GM12891 (cell line): ENCODE data around the gene SLC4A8.

Source experiments
- PAX5 ChIP-seq: IDR thresholded peaks from 2 replicates; pipeline ENCODE4 v1.6.1; 2011; ENCODE audit warnings: low read length, moderate library complexity, mild to moderate bottlenecking; ENCODE audit not compliant: insufficient read depth, severe bottlenecking
- POLR2A ChIP-seq: IDR thresholded peaks from 2 replicates; pipeline ENCODE4 v1.6.1; 2011; ENCODE audit warnings: low read depth, low read length, control low read depth
- POLR2AphosphoS5 ChIP-seq: IDR thresholded peaks from 2 replicates; pipeline ENCODE4 v1.6.1; 2011; ENCODE audit warnings: low read depth, low read length, control low read depth
- POU2F2 ChIP-seq: IDR thresholded peaks from 2 replicates; pipeline ENCODE4 v1.6.1; 2011; ENCODE audit warnings: low read depth, mild to moderate bottlenecking, control low read depth, low read length, moderate library complexity
- SPI1 ChIP-seq: IDR thresholded peaks from 2 replicates; pipeline ENCODE4 v1.6.1; 2011; ENCODE audit warnings: low read depth, low read length, control low read depth
- TAF1 ChIP-seq: IDR thresholded peaks from 2 replicates; pipeline ENCODE4 v1.6.1; 2011; ENCODE audit warnings: low read depth, low read length, control low read depth

DNA sequence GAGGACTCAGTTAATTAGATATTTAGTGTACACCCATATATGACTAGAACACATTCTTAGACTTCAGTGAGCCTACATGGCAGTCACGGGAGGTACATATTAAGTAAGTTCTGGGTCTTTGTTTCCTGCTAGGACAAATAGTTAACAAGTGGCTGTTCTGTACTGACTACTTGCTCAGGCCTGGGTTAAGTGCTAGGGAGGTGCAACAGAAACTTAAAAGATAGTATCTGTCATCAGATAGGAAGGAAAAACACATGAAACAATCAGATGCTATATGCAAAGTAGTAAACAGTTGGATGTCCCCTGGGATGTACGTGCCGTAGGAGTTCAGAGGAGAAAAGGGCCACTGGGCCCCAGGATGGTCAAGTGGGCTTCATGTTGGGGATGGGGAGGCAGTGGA is 59.5 kb downstream of the SLC4A8 start:
- TF ChIP-seq POLR2A (no peak), TAF1 (no peak), POLR2AphosphoS5 (no peak), PAX5 (no peak), SPI1 (no peak), POU2F2 (no peak)
